ENCODE data around the gene MTERF4.

DNA sequence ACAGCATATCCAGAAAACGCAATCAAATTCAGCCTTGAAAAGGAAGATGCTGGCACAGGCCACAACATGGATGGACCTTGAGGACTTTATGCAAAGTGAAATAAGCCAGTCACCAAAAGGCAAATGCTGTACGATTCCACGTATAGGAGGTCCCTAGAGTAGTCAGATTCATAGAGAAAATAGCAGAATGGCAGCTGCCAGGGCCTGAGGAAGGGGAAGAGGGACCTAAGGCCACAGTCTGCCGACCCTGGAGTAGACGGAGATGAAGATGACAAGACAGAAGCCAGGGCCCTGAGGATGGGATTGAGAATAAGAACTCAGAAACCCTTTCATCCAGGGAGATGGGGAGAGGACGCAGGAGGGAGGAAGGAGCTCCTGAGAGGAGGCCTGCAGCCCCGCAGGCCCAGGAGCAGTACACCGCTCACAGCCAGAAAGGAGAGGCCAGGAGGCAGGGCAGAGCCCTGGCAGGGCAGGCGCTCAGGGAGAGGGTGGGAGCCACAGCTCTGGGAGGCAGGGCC lies 8.1 kb upstream of the MTERF4 start:
- TF ChIP-seq, protein P1, sequence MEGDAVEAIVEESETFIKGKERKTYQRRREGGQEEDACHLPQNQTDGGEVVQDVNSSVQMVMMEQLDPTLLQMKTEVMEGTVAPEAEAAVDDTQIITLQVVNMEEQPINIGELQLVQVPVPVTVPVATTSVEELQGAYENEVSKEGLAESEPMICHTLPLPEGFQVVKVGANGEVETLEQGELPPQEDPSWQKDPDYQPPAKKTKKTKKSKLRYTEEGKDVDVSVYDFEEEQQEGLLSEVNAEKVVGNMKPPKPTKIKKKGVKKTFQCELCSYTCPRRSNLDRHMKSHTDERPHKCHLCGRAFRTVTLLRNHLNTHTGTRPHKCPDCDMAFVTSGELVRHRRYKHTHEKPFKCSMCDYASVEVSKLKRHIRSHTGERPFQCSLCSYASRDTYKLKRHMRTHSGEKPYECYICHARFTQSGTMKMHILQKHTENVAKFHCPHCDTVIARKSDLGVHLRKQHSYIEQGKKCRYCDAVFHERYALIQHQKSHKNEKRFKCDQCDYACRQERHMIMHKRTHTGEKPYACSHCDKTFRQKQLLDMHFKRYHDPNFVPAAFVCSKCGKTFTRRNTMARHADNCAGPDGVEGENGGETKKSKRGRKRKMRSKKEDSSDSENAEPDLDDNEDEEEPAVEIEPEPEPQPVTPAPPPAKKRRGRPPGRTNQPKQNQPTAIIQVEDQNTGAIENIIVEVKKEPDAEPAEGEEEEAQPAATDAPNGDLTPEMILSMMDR (IDR thresholded peaks at IDR 0.05): no peak
- no peak for TF ChIP-seq POLR2A (IDR thresholded peaks at IDR 0.05)

Measured in thyroid gland (tissue), 4 donors.